ENCODE measurements around the gene TECRL. TPM values are rescaled to one million over a fixed set of nuclear protein-coding genes. Genes with fewer than 3 reads are reported as not detected.

TECRL gene
- total and polyA plus RNA-seq, 2 of the 4 experiments (the other 2 are of a cell fraction): not detected

- Histone ChIP-seq H3K4me1 (ENCODE audit: control insufficient read depth, insufficient read depth, low read length) (no peaks in the 10 kb centered on the region), H3K14ac (replicated peaks; ENCODE audit: low read depth, low read length) (no peak overlapping the region), H2BK120ac (ENCODE audit: low read depth, low read length) (no peak overlapping the region), H4K5ac (ENCODE audit: low read depth, low read length) (no peak overlapping the region), H4K20me1 (ENCODE audit: insufficient read depth, low read length) (no peaks in the 10 kb centered on the region), H3K56ac (ENCODE audit: extremely low read depth, insufficient read depth, low read length) (no peak overlapping the region), H4K8ac (ENCODE audit: low read depth in 2 of 2, low read length in 2 of 2) (no peak overlapping the region), H3K27me3 (ENCODE audit: control insufficient read depth, insufficient read depth, low read length) (no peaks in the 10 kb centered on the region), H3K27ac (ENCODE audit: insufficient read depth, low read length) (no peak overlapping the region), H3K9me3 (ENCODE audit: control insufficient read depth, insufficient read depth, low read length) (no peaks in the 10 kb centered on the region), H3K36me3 (ENCODE audit: control insufficient read depth, insufficient read depth, low read length) (no peaks in the 10 kb centered on the region), H3K4me3 (ENCODE audit: insufficient read depth, low read depth, low read length) (no peak overlapping the region), H3K4ac (ENCODE audit: low read depth, low read length) (no peak overlapping the region), H3K23ac (ENCODE audit: low read depth, low read length) (no peak overlapping the region), H2AK5ac (ENCODE audit: low read depth, low read length) (no peak overlapping the region), H3K4me2 (ENCODE audit: low read depth, low read length) (no peak overlapping the region), H2AK9ac (replicated peaks; ENCODE audit: low read depth, low read length, poor library complexity) (no peak overlapping the region), H2AFZ (replicated peaks; ENCODE audit: low read length, poor library complexity) (no peak overlapping the region), H4K91ac (ENCODE audit: insufficient read depth, low read depth, low read length) (no peak overlapping the region), H3K79me1 (ENCODE audit: low read depth in 1 of 2, low read length in 2 of 2) (no peaks in the 10 kb centered on the region), H2BK20ac (ENCODE audit: low read depth, low read length) (no peak overlapping the region), H2BK5ac (ENCODE audit: low read depth, low read length, poor library complexity, severe bottlenecking) (no peak overlapping the region), H3K9ac (ENCODE audit: low read depth, low read length) (no peak overlapping the region), H2BK15ac (ENCODE audit: low read depth, low read length) (no peak overlapping the region), H3K18ac (ENCODE audit: low read depth, low read length) (no peak overlapping the region), H3K9me1 (ENCODE audit: insufficient read depth, low read length) (no peaks in the 10 kb centered on the region)
- intact Hi-C loops (cut with micrococcal nuclease) (no loop called here), in situ Hi-C loops (cut with MboI; ENCODE audit: low sequenced_read_pairs) (no loop called here), dilution Hi-C loops (cut with HindIII; ENCODE audit: low sequenced_read_pairs, unreplicated experiment) (no loop called here)
- TF ChIP-seq CEBPB (IDR thresholded peaks at IDR 0.05; ENCODE audit: low read depth, low read length): no peak
- TF ChIP-seq RFX5 (IDR thresholded peaks at IDR 0.05; ENCODE audit: low read depth, low read length): no peak
- no peak for TF ChIP-seq NFE2L2 (IDR thresholded peaks at IDR 0.05; ENCODE audit: low read depth, low read length)
- no peak for TF ChIP-seq FOS (IDR thresholded peaks at IDR 0.05; ENCODE audit: low read depth, low read length)
- no peak for TF ChIP-seq MXI1 (IDR thresholded peaks at IDR 0.05; ENCODE audit: borderline replicate concordance, low read depth, low read length)
- TF ChIP-seq CHD1 (IDR thresholded peaks at IDR 0.05; ENCODE audit: low read depth, low read length): no peak
- TF ChIP-seq RCOR1 (IDR thresholded peaks at IDR 0.05; ENCODE audit: insufficient replicate concordance, low read length): no peak
- no peak for TF ChIP-seq SMC3 (IDR thresholded peaks at IDR 0.05; ENCODE audit: low read depth, low read length)
- TF ChIP-seq POLR2A (IDR thresholded peaks at IDR 0.05; ENCODE audit: low read depth, low read length): no peak
- no peak for TF ChIP-seq BHLHE40 (IDR thresholded peaks at IDR 0.05; ENCODE audit: low read depth, low read length)
- TF ChIP-seq USF2 (IDR thresholded peaks at IDR 0.05; ENCODE audit: low read depth, low read length): no peak
- no peak for TF ChIP-seq MAFK (IDR thresholded peaks at IDR 0.05; ENCODE audit: low read depth, low read length)
- POLR2A ChIA-PET (ENCODE audit: unreplicated experiment): no interaction called here
- ATAC-seq (ENCODE audit: low read depth) (no peak), DNase-seq (no peak)
- CTCF ChIA-PET: no interaction called here
- no TSS peak for BruUV-seq (replicated peaks)
Observed at GRCh38 chr4:64248186-64248585, 161.1 kb downstream of the TECRL start.
